GM19397 (cell line): ENCODE measurements around the gene VBP1.
"Not testable (repeated sequence)": the region's sequence is repeated elsewhere in the genome, so short reads cannot be mapped to it uniquely, and the experiment has no call there.

ENCODE experiments used
- ATAC-seq: cut with Tn5 transposase; IDR thresholded peaks from one replicate; pipeline ENCODE4 v1.9.1; 2021; ENCODE audit warnings: mild to moderate bottlenecking, moderate library complexity; ENCODE audit not compliant: unreplicated experiment

VBP1 gene

DNA sequence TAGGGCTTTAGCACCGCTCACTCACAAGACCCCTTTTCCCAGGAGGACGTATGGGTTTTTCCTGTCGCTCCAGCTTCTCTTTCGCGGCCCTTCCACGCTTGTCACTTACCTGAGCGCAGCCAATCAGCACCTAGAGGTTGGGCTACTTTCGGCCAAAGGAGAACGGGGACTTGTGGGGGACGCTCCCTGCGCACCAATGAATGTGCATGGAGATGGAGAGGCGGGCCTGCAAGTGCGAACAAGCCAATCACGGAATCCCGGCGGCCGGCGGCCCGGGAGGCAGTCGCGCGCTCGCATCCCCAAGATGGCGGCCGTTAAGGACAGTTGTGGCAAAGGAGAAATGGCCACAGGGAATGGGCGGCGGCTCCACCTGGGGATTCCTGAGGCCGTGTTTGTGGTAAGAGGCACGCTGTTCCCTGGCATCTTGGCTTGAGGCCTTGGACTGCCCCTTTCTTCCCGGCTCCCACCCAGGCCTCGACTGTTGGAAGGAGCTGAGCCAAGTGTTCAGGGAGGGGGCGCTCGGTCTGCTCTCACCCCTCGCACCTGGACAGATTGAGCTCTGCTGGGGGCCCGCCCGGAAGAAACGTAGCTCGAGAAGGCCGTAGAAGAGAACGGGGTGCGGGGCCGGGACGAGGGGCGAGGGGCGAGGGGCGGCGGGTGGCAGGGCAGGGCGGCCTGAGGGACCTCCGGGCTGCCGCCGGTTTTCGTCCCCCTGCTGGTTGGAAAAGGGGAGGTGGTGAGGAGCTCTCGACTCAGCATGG is at the start of gene VBP1:
Gene VBP1 (plus strand): TSS at position 282 of the 761 bp plus-strand sequence. CDS start 23 bp downstream, at position 305.
- peak; percentile 97 for ATAC-seq

DNA sequence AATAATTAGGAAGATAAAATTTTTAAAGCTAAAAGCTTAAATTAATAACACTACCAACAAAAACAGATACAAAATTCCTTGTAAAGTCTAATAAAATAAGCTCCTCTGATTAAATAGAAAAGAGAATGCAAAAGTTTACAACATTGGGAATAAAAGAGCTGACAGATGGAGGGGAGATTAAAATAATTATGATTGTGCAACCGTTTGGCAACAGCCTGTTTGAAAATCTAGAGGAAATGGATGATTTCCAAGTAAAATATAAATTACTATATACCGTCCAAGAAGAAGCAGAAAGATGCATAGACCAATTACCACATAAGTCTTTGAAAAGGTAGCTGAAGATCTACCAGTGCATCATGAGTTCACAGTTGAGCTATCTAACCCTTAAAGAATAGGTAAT is 46.4 kb upstream of the VBP1 start:
- no peak for ATAC-seq

- ATAC-seq: no peak
Observed at GRCh38 chrX:155179346-155179997, 36.8 kb upstream of the VBP1 start.

DNA sequence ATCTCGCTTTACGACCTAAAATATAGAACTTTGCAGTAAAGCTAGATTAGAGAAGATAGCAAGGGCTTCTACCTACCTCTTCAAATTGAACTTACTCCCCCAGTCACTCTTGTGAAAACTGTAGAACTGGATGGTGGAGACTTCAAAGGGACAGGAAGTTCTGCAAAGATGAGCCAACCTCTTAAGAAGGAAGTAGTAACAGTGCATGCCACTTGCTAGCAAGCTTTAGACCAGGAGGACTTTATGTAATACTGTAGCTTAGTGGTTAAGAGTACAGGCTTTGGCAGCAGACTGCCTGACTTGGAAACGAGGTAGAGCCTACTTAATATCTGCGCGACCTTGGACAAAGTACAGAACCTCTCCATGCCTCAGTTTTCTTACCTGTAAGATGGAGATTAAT is 27.5 kb upstream of the VBP1 start:
- ATAC-seq: no peak

- no peak for ATAC-seq
Observed at GRCh38 chrX:155211208-155211607, 5.1 kb upstream of the VBP1 start.

GRCh38 chrX:155213731-155214130 is 2.5 kb upstream of the VBP1 start:
- ATAC-seq: no peak

DNA sequence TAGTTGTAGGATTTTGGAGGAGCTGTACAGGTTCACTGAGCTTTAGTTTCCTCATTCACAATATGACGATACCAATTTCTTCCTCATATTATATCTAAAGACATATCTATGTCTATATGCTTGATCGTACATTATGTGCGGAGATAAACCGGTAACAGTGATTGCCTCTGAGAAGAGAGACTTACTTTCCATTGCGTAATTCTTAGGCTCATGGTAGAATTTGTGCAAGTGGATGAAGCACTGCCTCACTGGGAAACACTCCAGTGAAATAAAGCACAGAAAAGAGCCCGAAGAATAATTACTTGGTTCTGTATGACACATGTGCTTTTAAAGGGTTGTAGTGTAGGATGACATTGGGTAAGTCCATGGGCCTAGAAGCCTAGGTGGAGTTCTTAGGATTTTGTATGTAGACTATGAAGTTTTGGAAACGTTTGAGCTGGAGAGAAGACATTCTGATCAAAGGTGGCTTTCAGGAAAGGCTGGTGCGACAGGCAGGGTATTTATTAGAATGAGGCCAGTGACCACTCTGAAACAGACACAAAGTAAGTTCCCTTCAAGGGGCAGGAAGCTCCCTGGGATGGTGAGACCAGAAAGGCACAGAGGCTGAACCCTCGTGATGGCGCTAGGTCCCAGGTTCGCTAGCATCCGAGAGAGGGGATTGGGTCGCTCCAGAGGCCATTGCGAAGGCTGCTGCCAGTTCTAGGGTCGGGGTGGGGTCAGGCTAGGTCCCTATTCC is 649 bp upstream of the VBP1 start:
- ATAC-seq: peak; percentile 49

DNA sequence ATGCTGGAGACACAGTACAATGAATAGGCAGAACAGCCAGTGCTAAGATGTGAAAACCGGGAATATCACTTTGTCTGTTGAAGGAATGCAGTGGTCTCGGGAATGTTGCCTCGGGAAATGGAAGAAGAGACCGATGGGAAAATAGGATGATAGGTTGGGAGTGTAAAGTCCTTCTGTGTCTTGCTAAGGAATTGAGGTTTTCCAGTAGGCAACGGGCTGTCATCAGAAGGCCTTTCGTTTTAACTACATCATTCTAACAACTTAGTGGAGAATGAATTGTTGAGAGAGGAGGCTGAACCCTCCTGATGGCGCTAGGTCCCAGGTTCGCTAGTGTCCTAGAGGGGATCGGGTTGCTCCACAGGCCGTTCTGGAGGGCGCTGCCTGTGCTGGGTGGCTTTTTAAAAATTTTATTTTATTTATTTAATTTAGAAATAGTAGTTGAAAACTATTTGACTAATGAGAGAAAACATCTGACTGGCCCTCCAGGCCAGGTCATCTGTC is 730 bp downstream of the VBP1 start:
- no peak for ATAC-seq

DNA sequence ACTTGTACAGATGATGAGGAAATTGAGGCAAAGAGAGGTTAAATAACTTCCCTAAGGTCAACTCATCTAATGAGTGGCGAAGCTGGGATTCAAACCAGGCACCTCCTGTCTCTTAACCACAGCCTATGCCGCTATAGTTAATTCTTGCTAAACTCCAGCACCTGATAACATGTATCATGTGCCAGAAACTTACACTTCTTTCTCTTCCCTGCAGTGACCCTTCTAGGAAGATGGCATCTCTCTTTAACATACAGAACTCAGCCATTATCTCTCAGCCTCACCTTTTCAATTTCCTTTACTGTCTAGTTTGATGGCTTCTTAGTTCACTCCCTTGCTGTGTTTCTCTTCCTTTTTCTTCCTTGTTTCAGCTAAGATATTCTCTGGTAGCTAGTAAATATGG is 2.5 kb downstream of the VBP1 start:
- no peak for ATAC-seq

GRCh38 chrX:155221351-155221750 is 5.1 kb downstream of the VBP1 start:
- no peak for ATAC-seq

DNA sequence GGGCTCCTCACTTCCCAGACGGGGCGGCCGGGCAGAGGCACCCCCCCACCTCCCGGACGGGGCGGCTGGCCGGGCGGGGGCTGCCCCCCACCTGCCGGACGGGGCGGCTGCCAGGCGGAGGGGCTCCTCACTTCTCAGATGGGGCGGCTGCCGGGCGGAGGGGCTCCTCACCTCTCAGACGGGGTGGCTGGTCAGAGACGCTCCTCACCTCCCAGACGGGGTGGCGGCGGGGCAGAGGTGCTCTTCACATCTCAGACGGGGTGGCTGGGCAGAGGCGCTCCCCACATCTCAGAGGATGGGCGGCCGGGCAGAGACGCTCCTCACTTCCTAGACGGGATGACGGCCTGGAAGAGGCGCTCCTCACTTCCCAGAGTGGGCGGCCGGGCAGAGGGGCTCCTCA is 7.5 kb downstream of the VBP1 start:
- not testable (repeated sequence) for ATAC-seq

DNA sequence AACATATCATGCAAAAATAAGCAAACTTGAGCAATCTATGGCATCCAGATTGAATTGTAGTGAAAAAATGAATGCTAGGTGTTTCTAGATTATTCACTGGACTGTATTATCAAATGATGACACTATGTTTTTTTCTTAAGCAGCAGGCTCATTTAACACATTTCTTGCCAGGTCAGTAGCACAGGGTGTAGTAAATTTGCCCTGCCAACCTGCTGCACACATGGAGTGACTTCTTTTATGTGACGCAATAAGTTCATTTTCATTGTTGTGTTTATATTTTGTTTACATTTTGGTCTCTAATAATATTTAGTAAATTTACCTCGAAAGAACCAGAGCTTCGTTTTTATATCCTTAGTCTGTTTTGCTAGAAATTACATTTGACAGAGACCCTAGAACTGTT is 9.5 kb downstream of the VBP1 start:
- ATAC-seq: no peak

- no peak for ATAC-seq
Observed at GRCh38 chrX:155231163-155231562, 14.9 kb downstream of the VBP1 start.

GRCh38 chrX:155235891-155236290 is 19.6 kb downstream of the VBP1 start:
- no peak for ATAC-seq

- ATAC-seq: no peak
Observed at GRCh38 chrX:155237719-155238118, 21.5 kb downstream of the VBP1 start.

- ATAC-seq: no peak
Observed at GRCh38 chrX:155242300-155242699, 26.0 kb downstream of the VBP1 start.

GRCh38 chrX:155246748-155247147 is 30.5 kb downstream of the VBP1 start:
- ATAC-seq: no peak

DNA sequence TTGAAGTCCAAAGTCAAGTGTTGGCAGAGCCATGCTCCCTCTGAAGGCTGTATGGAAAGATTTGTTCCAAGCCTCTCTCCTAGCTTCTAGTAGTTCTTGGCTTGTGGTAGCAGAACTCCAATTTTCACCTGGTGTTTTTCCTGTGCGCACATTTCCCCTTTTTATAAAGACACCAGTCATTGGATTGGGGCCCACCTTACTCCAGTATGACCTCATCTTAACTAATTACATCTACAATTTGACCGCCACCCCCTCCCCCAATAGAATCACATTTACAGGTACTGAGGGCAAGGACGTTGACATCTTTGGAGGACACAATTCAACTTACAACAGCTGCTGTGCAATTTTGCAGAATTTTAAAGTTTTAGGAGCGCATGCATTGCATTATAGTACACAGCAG is 31.2 kb downstream of the VBP1 start:
- ATAC-seq: no peak

- ATAC-seq: no peak
Observed at GRCh38 chrX:155251391-155251790, 35.1 kb downstream of the VBP1 start.

DNA sequence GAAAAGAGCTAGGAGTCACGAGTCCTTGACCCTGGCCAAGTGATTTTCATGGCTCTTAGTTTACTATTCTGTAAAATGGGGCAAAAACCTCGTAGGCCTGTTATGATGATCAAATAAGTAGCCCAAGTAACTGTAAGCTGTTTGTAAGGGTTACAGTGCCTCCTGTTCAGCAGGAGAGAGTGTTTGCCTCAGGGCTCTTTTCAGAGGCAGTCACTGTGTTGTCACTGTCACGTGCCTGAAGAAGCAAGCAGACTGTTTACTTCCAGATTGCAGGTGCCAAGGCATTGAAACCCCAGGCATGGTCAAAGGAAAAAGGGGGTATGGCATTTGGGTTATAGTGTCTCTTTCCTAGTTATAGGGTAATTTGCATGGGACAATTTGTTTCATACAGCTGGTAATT is 43.5 kb downstream of the VBP1 start:
- ATAC-seq: no peak

DNA sequence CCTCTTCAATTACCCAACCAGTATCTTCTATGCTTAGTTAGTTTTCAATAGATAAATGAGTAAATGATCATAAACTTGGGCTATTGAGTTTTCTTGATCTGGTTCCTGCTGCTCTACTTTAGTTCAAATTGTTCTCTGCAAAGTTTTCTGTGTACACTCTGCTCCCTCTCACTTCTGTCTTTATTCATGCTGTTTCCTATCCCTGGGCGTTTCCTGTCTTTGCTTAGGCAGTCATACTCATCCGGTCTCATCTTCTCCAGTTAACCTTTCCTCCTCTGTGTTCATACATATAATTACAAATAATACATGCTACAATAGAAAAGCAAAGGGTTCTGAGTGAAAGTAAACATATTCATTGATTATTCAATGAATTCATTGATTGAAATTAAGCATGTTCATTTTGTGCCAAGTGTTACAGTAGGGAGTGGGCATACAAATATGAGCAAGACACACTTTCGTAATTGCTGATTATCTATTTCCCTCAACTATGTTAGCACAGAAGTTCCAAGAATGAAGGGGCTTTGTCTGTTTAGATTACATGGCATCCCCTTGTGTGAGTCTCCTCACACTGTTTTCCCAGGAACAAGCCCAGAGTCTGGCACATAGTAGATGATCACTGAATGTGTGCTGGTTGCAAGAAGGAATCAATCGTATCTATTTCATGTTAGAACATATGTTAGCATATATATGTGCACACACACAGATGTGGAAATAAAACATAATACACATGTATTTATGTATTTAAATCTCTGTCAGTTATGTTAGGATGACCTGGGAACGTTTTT is 46.9 kb downstream of the VBP1 start:
- ATAC-seq: no peak
